ENCODE data around the gene RIPOR3.
"Not testable (repeated sequence)": the region's sequence is repeated elsewhere in the genome, so short reads cannot be mapped to it uniquely, and the experiment has no call there.

The RIPOR3 gene

DNA sequence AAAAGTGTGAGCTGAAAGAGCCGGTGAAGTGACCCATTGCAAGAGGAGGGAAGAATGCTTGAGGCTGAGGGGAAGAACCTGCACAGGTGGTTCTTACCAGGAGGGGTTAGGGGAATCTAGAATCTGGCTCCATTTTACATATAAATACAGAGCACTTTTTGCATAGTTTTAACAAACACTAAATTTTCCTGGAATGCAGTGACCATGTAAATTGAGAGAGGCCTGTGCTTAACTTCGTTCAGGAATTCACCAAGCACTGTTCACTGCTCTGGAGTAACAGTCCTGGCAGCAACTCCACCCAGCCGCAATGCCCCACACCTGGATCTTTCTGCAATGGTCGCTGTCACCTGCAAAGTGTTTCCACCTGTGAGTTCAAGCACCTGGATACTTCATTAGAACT is 13.2 kb upstream of the RIPOR3 start:
- DNase-seq: no peak

DNA sequence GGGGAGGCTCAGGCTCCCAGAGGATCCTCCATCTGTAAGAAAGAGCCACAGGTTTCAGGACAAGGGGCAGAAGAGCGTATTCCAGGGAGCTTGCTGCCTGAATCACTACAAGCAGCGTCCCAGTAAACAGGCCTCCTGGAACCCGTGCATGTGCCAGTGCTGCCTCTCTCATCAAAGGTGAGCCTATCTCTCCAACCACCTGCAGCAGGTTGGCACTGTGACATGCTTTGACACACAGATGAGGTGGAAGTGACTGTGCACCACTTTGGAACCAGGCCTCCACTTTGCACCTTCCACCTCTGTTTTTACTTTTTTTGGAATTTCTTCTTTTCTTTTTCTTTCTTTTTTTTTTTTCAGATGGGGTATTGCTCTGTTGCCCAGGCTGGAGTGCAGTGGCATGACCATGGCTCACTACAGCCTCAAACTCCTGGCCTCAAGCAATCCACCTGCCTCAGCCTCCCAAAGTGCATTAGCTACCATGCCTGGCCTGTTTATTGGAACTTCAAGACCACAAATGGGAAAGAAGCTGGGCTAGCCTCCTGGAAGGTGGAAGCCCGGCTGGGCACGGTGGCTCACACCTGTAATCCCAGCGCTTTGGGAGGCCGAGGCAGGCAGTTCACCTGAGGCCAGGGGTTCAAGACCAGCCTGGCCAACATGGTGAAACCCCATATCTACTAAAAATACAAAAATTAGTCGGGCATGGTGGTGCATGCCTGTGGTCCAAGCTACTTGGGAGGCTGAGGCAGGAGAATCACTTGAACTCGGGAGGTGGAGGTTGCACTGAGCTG is 12.5 kb upstream of the RIPOR3 start:
- not testable (repeated sequence) for DNase-seq

DNA sequence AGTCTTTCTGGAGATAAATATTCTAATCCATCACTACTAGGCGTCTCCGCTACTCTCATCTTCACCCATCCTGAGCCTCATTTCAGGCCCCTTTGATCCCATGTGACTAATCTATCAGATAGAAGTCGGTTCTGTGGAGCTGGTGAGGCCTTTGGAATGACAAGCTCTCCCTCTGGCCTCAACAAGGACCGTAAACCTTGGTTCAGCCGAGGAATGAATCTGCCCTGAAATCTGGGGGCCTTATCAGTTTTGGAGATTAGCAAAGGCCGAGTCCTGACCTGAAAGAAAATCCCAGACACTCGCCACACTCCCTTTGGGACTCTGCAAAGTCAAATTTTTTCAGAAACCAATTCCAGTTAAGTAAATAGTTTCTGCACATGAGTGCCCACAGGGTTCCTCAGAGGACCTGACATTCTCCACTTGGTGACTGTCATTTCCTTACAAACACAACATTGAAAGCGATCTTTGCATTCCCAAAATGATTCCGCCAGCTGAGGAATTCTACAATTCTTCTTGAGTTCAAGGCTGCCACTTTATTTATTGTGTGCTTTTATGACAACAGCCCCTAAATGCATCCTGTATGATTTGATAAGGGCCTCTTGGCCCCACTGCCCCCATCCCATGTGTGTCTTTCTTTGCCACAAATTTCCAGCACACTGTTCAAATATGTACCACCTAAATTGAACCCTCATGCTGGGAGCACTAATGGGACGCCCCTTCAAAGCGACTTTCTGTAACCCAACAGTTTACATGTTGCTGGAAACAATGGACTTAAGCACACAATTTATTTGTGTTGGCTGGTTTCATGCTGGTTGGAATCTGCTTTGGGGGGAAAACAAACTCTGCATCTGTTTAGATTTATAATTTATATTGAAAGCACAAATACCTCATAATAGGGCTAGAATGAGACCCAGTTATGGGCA is 10.0 kb upstream of the RIPOR3 start:
- no peak for DNase-seq

- DNase-seq: no peak
Observed at GRCh38 chr20:50699688-50700087, 8.3 kb upstream of the RIPOR3 start.

DNA sequence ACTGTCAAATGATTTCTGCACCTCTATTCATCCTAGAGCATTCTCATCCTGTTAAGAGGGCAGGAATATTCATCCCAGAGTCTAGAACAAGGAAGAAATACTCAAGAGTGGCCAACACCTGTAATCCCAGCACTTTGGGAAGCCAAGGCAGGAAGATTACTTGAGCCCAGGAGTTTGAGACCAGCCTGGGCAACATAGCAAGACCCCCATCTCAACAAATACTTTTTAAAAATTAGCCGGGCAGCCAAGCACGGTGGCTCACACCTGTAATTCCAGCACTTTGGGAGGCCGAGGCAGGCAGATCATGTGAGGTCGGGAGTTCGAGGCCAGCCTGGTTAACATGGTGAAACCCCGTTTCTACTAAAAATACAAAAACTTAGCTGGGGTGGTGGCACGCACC is 6.9 kb upstream of the RIPOR3 start:
- not testable (repeated sequence) for DNase-seq

GRCh38 chr20:50695135-50695872 is 4.0 kb upstream of the RIPOR3 start:
- DNase-seq: no peak

DNA sequence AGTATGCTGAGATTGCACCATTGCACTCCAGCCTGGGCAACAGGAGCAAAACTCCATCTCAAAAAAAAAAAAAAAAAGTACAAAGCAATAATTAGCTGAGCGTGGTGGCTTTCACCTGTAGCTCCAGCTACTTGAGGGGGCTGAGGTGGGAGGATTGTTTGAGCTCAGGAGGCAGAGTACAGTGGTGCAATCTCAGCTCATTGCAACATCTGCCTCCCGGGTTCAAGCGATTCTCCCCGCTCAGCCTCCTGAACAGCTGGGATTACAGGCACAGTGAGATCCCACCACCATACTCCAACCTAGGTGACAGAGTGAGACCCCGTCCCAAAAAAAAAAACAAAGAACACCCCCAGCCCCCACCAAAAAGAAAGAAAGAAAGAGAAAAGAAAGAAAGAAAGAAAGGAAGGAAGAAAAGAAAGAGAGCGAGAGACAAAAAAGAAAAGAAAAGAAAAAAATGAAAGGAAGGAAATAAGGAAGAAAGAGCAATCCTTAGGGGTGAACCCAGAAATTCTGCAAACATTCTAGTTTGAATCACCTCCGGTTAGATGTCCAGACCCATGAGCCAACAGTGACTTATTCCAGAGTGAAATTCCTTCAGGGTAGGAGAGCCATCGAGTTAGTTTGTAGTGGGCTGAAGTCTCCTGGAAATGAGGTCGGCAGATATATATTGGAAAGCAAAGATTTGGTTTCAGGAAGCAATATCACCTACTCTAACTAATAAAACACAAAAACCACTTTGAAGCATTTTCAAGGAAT is 3.2 kb upstream of the RIPOR3 start:
- no peak for DNase-seq

DNA sequence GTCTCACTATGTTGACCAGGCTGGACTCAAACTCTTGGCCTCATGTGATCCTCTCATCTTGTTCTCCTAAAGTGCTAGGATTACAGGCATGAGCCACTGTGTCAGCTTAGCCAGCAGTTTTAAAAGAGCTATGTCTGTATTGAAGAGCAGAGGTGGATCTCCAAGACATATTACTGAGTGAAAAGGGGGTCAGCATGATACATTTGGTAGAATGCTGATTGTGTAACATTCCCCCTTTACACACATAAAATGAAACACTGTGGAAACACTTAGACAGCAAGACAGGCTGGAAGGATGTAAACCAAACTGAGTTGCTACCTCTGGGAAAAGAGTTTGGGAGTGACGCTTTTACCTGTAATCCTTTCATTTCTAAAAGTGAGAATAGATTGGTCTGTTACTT is 1.7 kb upstream of the RIPOR3 start:
- no peak for DNase-seq

GRCh38 chr20:50692552-50692933 is 1.2 kb upstream of the RIPOR3 start:
- no peak for DNase-seq

DNA sequence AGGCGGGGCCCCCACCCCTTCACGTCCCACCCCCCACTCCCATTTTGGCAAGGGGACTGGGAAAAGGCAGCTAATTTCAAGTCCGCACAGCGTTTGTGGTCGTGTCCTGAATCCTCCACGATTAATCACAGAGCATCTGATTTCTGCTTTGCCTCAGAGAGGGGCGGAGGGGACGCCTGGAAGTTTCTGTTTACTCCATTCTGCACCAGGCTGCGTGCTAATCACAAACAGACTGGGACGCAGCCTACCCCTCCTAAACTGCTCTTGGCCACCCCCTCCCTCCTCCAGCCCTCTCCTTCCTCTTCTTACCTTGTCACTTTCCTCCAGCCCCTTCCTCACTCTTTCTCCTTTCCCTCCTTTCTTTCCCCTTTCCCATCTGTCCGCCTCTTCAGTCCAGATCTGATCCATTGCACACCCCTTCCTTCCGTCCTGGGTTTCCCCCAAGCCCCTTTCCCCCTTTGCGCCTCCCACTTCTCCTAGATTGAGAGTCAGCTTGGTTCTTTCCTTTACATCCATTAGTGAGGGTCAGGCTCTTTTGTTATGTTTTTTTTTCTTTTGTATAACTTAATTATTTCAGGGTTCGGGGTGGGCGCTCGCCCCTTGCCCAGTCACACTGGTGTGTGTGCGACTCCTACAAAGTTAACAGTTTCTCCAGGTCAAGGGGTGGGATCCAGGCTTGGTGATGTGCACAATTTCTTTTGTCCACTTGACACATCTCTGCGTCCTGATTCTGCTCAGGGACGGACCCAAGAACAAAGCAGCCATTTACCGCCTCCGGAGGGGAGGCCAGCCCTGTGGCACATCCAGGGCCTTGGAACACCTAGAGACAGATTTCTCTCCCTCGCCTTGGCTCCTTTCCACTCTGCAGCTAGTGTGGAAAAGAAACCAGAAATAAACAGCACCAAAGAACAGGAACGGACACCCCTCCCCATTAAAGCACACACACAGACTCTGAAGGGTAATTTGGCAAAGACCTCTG is 520 bp upstream of the RIPOR3 start:
- no peak for DNase-seq

GRCh38 chr20:50689864-50690649 is 1.3 kb downstream of the RIPOR3 start:
- no peak for DNase-seq

- no peak for DNase-seq
Observed at GRCh38 chr20:50688256-50688975, 2.9 kb downstream of the RIPOR3 start.

DNA sequence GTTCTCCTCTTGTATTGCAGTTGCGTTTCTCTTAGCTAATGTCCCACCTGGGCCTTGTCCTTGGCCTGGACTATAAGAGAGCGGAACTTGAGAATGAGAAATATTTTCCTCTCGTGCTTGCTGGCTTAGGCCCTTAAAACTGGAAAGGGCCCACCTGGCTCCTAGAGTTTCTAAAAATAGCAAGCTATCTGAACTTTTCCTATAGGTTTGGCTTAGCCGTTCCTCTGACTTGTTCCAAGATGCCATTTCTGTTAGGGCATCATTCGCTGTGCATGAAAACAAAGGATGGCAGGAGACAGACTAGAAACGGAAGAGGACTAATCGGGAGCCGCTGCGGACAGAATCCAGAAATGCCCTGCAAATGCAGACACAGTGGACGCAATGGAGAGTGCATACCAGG is 4.5 kb downstream of the RIPOR3 start:
- no peak for DNase-seq

GRCh38 chr20:50683570-50683969 is 7.8 kb downstream of the RIPOR3 start:
- no peak for DNase-seq

DNA sequence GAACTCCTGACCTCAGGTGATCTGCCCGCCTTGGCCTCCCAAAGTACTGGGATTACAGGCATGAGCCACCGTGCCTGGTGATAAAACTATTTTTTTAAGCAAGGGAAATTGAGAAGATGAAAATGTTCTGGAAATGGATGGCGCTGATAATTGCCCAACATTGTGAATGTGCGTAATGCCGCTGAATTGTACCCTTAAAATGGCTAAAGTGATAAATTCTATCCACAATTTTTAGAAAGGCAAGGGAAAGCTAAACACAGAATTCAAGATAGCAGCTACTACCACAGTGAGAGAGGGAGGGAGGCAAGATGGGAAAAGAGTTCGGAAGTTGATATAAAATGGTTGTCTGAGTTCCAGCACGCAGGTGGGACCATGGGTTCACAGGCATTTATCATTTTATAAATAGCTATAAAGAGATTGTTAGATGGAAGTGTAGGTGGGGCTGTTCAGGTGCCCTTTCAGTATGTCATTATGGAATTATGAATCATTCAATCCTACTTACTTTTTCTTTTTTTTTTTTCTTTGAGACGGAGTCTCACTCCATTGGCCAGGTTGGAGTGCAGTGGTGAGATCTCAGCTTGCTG is 8.3 kb downstream of the RIPOR3 start:
- no peak for DNase-seq

DNA sequence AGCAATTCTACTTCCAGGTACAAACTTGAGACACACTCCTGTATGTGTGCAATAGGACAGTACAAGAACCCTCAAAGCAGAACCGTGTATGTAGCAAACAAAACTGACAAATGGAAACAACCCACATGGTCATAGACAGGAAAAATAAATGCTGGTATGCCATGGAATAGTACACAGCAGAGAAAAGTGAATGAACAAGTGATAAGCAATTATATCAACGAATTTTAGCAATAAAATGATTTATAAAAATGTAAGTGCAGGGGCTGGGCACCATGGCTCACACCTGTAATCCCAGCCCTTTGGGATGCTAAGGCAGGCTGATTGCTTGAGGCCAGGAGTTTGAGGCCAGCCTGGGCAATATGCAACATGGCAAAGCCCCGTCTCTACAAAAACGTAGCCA is 9.3 kb downstream of the RIPOR3 start:
- DNase-seq: no peak

DNA sequence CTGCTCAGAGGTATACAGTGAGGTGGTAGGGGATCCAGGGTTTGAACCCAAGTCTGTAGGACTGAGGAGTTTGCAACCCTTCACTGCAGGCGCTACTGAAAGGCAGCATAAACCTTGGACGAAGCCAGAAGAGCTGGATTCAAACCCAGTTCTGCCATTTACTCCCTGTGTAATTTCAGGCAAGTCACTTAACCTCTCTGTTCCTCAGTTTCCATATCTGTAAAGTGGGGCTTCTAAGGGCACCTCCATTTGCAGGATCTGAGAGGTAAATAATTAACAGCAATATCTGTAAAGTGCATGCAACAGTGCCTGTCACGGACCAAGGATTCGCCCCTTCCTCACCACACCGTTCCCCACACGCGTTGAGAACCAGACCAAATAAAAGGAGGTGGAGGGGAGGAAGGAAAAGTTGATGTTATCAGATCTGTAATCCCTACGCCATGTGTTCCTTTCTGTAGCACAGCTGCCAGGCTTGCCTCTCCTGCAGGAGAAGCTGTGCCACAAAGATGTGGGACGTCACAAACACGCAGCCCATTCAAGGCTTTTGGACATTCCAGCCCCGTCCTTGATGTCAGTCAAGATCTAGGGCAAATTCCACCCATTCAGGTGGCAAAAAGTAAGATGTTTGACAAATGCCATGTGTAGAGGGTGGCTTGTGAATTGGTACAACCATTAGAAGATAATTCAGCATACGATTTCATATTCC is 9.8 kb downstream of the RIPOR3 start:
- no peak for DNase-seq

GRCh38 chr20:50680105-50680960 is 11.0 kb downstream of the RIPOR3 start:
- no peak for DNase-seq
